GM12873 (cell line): Measurements from ENCODE around the gene ALS2CL.

Experiments
- CTCF ChIP-seq: IDR thresholded peaks from 2 replicates; pipeline ENCODE4 v1.5.1; 2012; ENCODE audit warnings: low read depth, mild to moderate bottlenecking, moderate library complexity, low read length, control low read depth; ENCODE audit not compliant: insufficient read depth; ENCODE audit errors: missing control alignments

Gene ALS2CL

GRCh38 chr3:46681856-46682540 lies 11.5 kb downstream of the ALS2CL start:
- no peak for TF ChIP-seq CTCF

GRCh38 chr3:46681387-46681786 lies 12.1 kb downstream of the ALS2CL start:
- TF ChIP-seq CTCF: no peak

GRCh38 chr3:46680298-46680826 lies 13.1 kb downstream of the ALS2CL start:
- TF ChIP-seq CTCF: no peak

- no peak for TF ChIP-seq CTCF
Observed at GRCh38 chr3:46679681-46680080, 13.8 kb downstream of the ALS2CL start.

GRCh38 chr3:46678280-46678679 lies 15.2 kb downstream of the ALS2CL start:
- no peak for TF ChIP-seq CTCF

GRCh38 chr3:46677411-46677726 lies 16.1 kb downstream of the ALS2CL start:
- no peak for TF ChIP-seq CTCF

GRCh38 chr3:46676601-46677410 lies 16.7 kb downstream of the ALS2CL start:
- no peak for TF ChIP-seq CTCF
